Suppressor macrophage (primary cell): ENCODE data around the gene EPB41L2.
"Not testable (repeated sequence)": the region's sequence is repeated elsewhere in the genome, so short reads cannot be mapped to it uniquely, and the experiment has no call there.

ENCODE experiments used
- DNase-seq, 4 experiments: peaks; one replicate each; pipeline ENCODE4 v3.0.0-alpha.2; 2020 to 2022

Gene EPB41L2

GRCh38 chr6:131035582-131035981 is 27.5 kb downstream of the EPB41L2 start:
- DNase-seq, result no peak

GRCh38 chr6:131033631-131034030 is 29.4 kb downstream of the EPB41L2 start:
- no peak for DNase-seq

GRCh38 chr6:131029626-131030297 is 33.3 kb downstream of the EPB41L2 start:
- DNase-seq, result no peak

DNA sequence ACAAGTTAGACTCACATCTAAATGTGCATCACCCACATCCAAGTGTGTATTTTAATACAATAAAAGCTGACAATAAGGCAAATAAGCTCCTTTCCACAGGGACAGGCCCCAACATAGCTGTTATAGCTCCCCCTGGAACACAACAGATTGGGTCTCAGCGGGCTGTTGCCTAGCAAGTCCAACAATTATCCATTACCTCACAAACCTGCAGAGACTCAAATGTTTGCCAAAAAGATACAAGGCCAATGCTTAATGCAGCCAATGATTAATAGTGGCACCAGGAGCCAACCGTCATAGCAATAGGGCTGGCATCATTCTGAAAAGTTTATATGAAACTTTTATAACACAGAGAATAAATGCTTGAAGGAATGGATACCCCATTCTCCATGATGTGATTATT is 35.7 kb downstream of the EPB41L2 start:
- no peak for DNase-seq

DNA sequence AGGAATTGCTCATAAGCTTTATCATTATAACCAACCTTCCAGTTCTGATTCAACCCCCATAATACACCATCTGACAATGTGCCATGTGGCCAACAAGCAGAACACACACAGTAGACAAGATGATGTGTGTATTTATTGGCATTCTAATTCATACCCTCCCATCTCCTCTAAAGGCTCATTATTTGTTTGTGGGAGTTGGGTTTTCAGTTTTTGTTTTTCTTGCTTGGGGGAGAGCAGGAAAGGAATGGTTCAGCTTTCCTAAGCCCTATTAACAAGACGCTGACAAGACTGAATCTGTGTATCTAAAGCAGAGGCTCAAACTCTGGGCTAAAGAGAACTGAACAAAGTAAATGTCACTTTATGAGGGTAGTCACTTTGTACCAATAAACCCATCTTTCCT is 36.8 kb downstream of the EPB41L2 start:
- DNase-seq, result no peak

GRCh38 chr6:131024565-131024964 is 38.5 kb downstream of the EPB41L2 start:
- no peak for DNase-seq

- DNase-seq, result no peak
These were observed 39.1 kb downstream of the EPB41L2 start for GRCh38 chr6:131023834-131024504.

GRCh38 chr6:131022691-131023090 is 40.4 kb downstream of the EPB41L2 start:
- DNase-seq, result no peak

GRCh38 chr6:131017962-131018361 is 45.1 kb downstream of the EPB41L2 start:
- DNase-seq, result no peak

DNA sequence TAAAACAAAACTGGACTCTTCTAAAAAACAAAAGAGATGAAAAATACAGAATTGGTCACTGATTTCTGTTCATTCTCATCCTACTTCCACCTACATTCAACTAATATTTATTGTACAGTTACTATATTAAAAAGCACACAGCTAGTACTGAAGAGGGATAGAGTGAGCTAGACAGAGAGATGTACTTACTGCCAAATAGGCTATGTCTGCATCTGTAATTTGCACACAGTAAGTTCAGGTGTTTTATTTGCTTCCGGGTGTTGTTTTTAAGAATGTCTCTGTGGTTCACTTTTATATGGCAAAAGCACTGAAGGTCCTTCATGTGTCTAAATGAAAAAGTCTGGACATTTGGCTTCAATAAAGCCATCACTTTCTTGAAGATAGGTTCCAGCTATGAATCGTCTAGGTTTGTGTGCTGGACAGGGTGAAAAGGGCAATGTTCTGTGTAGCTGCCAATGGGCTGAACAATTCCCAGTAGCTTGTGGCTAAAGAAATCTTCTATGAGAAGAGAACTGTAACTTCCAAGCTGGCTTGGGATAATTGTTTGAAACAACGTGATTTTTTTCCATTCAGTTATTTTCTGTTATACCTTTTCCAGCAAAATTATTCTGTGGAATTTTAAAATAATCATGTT is 47.3 kb downstream of the EPB41L2 start:
- DNase-seq, result no peak

- DNase-seq, result no peak
These were observed 47.9 kb downstream of the EPB41L2 start for GRCh38 chr6:131015025-131015591.

DNA sequence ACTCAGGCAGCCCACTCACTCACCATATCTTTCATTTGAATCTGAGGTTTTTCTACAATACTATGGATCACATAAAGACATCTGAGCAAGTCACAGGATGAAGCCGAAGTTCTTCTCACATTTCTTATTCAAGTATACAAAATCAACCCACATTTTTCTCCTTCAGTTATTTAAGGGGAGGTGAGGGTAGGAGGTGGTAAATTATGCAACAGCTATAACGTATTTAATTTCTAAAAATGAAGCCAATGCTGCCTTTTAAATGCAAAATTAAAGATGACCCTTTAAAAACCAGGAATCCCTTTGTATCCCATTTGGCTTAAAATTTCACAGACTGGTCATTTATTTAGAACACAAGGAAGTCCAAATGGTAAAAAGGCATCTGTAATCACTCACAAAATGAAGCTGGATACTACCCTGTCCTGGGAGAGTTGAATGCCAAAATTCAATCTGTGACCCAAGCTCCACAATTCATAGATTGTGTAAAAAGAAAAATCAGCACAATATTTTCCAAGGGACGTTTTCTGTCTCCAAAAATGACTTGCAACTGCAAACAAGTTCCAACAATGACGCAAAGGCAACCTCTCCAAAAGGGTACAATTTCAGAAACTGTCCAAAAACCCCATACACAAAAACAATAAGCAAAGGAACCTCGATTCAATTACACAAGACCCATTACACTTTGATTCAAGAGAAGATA is 48.8 kb downstream of the EPB41L2 start:
- no peak for DNase-seq

DNA sequence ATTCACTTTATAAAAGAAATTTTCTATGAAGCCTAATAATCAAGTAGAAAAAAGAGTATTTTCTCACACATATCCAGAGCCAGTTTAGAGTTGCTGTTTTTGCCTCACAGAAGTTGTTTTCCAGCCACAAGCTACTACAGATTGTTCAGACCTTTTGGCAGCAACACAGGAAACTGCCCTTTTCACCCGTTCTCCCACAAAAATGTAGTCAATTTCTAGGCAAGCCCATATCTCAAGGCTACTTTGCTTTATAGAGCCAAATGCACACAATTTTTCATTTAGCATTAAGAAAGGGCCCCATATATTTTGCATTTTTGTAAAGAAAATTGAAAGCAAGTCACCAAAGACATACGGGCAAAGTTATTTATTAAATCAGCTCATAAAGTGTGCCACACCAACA is 49.5 kb downstream of the EPB41L2 start:
- DNase-seq, result no peak

DNA sequence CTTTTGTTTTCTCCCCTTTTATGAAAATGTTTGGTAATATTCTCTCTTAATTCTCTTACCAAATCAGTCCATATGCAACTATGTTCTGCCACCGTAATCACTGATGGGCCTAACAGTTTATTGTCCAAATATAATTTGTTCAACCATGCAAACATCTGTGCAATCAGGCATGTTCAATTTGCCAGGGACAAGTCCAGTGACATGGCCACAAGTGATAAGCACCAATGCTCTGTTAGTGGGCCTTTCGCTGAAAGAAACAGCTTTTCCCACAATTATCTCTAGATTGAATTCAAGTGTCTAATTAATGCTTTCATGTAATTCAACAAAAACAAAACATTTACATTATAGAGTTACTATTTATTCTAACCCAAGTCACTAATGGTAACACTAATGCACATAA is 53.3 kb downstream of the EPB41L2 start:
- DNase-seq, result no peak

GRCh38 chr6:131008965-131009364 is 54.1 kb downstream of the EPB41L2 start:
- not testable (repeated sequence) for DNase-seq

GRCh38 chr6:131007964-131008363 is 55.1 kb downstream of the EPB41L2 start:
- DNase-seq, result not testable (repeated sequence)

DNA sequence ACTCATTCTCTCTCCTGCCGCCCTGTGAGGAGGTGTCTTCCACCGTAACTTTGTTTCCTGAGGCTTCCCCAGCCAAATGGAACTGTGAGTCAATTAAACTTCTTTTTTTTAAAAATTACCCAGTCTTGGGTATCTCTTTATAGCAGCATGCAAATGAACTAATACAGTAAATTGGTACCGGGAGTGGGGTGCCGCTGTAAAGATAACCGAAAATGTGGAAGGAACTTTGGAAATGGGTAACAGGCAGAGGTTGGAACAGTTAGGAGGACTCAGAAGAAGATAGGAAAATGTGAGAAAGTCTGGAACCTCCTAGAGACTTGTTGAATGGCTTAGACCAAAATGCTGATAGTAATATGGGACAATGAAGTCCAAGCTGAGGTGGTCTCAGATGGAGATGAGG is 55.8 kb downstream of the EPB41L2 start:
- no peak for DNase-seq

DNA sequence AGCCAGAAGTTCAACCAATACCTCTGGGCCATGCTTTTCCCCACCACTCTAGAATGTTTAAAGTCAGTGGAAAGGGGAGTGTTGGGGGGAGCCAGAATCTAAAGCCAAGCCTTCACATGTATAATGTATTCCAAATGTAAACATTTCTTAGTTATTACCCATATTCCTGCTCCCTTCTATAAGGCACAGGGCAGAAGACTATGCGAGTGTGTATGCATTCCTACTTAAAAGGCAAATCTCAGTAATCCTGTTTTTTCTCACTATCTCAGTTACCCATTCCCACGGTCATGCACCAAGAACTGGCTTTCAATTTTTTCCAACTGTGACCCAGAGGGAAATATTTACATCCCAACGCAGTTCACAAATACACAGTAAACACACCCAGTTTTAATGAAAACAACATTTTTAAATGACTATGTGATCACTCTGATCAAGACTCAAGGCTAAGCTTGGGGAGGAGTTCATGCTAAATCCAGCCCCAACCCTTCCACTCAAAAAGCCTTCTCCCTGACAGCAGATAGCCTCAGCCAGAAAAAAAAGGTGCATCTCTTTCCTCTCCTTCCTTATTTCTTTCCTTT is 57.5 kb downstream of the EPB41L2 start:
- no peak for DNase-seq

- DNase-seq, result no peak
These were observed 58.1 kb downstream of the EPB41L2 start for GRCh38 chr6:131004936-131005335.

DNA sequence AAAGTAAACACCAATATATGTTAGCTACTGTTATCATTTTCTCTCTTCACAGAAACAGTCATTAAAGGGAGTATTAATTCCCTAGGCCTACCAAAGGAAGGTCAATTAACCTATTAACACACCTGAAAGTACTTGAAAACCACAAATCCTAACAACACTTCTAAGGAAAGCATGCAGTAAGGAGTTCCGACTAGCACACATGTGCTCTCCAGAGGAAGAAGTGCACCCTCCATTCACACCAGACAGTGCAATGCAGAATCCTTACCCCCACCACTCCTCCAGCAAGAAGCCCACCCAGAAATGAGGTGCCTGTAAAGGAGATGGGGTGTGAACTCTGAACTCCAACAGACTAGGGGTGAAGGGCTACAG is 58.7 kb downstream of the EPB41L2 start:
- no peak for DNase-seq

- DNase-seq, result no peak
These were observed 59.3 kb downstream of the EPB41L2 start for GRCh38 chr6:131003488-131004386.

- no peak for DNase-seq
These were observed 60.4 kb downstream of the EPB41L2 start for GRCh38 chr6:131002661-131002980.
